Medulla oblongata (tissue), 1 donor: Measurements from ENCODE around the gene SLC9A5.
A peak's percentile ranks its signal among the peaks of the same experiment; 100 is the strongest.

Experiments
- DNase-seq: peaks from one replicate; pipeline ENCODE4 v3.0.0-alpha.2; 2015; ENCODE audit errors: extremely low spot score

Gene SLC9A5

GRCh38 chr16:67310561-67310960 lies 61.8 kb downstream of the SLC9A5 start:
- DNase-seq = no peak

GRCh38 chr16:67311607-67312488 lies 63.1 kb downstream of the SLC9A5 start:
- no peak for DNase-seq

- DNase-seq = peak; percentile 10
Observed at GRCh38 chr16:67312719-67313118, 63.9 kb downstream of the SLC9A5 start.

GRCh38 chr16:67317853-67318252 lies 69.1 kb downstream of the SLC9A5 start:
- DNase-seq = no peak
